HL-60 (cell line): ENCODE results near the gene VPS36.

Source experiments
- DNase-seq, 2 experiments: peaks; one replicate each; pipeline ENCODE4 v3.0.0-alpha.2; 2010 to 2020; ENCODE audit warnings: low read depth in 1 of 2, low spot score in 1 of 2
- H3K27ac ChIP-seq: fragments of 250-450 bp; sonication (Bioruptor Pico); replicated peaks from 2 replicates; pipeline ENCODE4 v1.5.1; 2020; ENCODE audit warnings: mild to moderate bottlenecking, moderate library complexity
- H3K27me3 ChIP-seq: fragments of 250-450 bp; sonication (Bioruptor Pico); 2 replicates; pipeline ENCODE4 v1.5.1; 2021; ENCODE audit warnings: mild to moderate bottlenecking, moderate library complexity; ENCODE audit not compliant: insufficient read depth, poor library complexity, severe bottlenecking
- H3K4me3 ChIP-seq: replicated peaks from 2 replicates; pipeline ENCODE4 v1.5.1; 2011; ENCODE audit warnings: mild to moderate bottlenecking, control low read depth, low read length; ENCODE audit not compliant: insufficient read depth
- GABPA ChIP-seq: IDR thresholded peaks from 2 replicates; pipeline ENCODE4 v1.6.1; 2012; ENCODE audit warnings: low read depth
- POLR2AphosphoS5 ChIP-seq: IDR thresholded peaks from 2 replicates; pipeline ENCODE4 v1.6.1; 2012; ENCODE audit warnings: low read depth
- SPI1 ChIP-seq: IDR thresholded peaks from 2 replicates; pipeline ENCODE4 v1.6.1; 2012; ENCODE audit warnings: low read depth, mild to moderate bottlenecking, borderline replicate concordance
- TF ChIP-seq, protein P1 (sequence below): IDR thresholded peaks from one replicate; pipeline ENCODE4 v1.5.1; 2011; ENCODE audit warnings: low read length, control low read depth, inconsistent platforms; ENCODE audit not compliant: insufficient read depth
- TF ChIP-seq, protein P2 (sequence below): IDR thresholded peaks from 2 replicates; pipeline ENCODE4 v1.6.1; 2012; ENCODE audit warnings: low read depth; ENCODE audit not compliant: insufficient replicate concordance

VPS36 gene

DNA sequence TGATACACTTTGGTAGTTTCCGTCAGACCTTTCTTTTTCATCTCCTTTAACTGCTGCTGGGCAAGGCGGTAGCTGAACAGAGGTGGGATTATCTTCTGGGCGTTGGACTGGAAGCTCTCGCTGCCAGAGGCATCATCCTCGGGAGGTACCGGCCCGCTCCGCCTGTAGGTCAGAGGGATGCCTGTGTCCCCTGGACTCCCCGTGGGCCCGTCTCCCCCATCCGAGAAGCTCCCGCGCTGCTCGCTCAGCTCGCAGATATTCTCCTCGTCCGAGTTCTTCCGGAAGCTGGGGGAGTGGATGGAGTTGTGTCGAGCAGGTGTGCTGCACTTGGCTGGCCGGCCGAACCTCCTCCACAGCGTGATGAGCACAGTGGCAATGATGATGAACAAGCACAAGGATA lies 72.1 kb downstream of the VPS36 start:
- no peak for DNase-seq
- Histone ChIP-seq H3K27ac (no peak overlapping the region), H3K4me3 (no peak overlapping the region), H3K27me3 (no peaks in the 10 kb centered on the region)
- TF ChIP-seq, protein P1, sequence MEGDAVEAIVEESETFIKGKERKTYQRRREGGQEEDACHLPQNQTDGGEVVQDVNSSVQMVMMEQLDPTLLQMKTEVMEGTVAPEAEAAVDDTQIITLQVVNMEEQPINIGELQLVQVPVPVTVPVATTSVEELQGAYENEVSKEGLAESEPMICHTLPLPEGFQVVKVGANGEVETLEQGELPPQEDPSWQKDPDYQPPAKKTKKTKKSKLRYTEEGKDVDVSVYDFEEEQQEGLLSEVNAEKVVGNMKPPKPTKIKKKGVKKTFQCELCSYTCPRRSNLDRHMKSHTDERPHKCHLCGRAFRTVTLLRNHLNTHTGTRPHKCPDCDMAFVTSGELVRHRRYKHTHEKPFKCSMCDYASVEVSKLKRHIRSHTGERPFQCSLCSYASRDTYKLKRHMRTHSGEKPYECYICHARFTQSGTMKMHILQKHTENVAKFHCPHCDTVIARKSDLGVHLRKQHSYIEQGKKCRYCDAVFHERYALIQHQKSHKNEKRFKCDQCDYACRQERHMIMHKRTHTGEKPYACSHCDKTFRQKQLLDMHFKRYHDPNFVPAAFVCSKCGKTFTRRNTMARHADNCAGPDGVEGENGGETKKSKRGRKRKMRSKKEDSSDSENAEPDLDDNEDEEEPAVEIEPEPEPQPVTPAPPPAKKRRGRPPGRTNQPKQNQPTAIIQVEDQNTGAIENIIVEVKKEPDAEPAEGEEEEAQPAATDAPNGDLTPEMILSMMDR: no peak
- TF ChIP-seq POLR2AphosphoS5: no peak
- TF ChIP-seq GABPA: no peak
- no peak for TF ChIP-seq SPI1
- TF ChIP-seq, protein P2, sequence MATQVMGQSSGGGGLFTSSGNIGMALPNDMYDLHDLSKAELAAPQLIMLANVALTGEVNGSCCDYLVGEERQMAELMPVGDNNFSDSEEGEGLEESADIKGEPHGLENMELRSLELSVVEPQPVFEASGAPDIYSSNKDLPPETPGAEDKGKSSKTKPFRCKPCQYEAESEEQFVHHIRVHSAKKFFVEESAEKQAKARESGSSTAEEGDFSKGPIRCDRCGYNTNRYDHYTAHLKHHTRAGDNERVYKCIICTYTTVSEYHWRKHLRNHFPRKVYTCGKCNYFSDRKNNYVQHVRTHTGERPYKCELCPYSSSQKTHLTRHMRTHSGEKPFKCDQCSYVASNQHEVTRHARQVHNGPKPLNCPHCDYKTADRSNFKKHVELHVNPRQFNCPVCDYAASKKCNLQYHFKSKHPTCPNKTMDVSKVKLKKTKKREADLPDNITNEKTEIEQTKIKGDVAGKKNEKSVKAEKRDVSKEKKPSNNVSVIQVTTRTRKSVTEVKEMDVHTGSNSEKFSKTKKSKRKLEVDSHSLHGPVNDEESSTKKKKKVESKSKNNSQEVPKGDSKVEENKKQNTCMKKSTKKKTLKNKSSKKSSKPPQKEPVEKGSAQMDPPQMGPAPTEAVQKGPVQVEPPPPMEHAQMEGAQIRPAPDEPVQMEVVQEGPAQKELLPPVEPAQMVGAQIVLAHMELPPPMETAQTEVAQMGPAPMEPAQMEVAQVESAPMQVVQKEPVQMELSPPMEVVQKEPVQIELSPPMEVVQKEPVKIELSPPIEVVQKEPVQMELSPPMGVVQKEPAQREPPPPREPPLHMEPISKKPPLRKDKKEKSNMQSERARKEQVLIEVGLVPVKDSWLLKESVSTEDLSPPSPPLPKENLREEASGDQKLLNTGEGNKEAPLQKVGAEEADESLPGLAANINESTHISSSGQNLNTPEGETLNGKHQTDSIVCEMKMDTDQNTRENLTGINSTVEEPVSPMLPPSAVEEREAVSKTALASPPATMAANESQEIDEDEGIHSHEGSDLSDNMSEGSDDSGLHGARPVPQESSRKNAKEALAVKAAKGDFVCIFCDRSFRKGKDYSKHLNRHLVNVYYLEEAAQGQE: no peak

DNA sequence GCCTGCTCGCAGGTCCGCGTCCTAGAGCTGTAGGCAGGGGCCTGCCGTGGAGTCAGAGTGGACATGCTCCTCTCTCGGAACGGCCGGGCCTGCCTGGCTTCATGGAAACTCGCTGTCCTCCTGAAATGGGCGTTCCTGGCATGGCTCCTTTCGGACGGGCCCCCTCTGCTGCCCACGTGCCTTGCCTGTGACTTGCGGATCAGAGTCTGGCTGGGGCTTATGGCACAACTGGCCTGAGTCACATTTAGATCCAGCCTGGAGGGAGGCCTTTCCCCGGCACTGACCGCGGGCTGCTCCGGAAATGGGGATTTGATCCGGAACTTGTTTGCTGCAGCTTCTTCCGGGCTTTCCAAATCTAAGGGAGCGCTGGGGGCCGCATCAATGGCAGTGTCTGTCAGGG lies 72.5 kb downstream of the VPS36 start:
- Histone ChIP-seq H3K27ac (no peak overlapping the region), H3K27me3 (no peaks in the 10 kb centered on the region), H3K4me3 (no peak overlapping the region)
- TF ChIP-seq, protein P2: no peak
- TF ChIP-seq, protein P1: no peak
- TF ChIP-seq GABPA (no peak), POLR2AphosphoS5 (no peak), SPI1 (no peak)
- DNase-seq: no peak

DNA sequence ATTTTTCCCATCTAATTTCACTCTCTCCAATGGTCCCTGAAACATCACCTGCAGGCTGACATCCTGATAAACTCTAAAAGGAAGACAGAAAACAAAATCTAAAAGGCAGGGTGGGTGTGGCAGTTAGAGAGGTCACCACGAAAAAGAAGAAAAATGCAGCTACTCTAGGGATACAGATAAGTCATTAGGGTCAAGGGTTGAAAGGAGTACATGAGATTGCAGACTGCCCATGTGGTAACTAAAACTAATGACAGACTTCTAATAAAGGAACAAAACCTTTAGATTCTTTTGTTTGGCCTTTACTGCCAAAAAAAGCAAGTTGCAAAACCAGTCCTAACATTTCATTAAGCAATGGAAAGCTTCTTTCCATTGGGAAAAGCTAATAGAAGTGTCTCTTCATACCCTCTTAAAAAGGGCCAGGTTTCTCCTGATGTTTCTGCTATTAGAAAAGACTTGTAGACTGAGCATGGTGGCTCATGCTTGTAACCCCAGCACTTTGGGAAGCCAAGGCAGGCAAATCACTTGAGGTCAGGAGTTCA lies 75.5 kb downstream of the VPS36 start:
- no peaks in the 10 kb centered on the region for H3K27me3 ChIP-seq
- no peak overlapping the region for H3K27ac ChIP-seq
- TF ChIP-seq SPI1 (no peak), POLR2AphosphoS5 (no peak)
- TF ChIP-seq, protein P2: no peak
- no peak overlapping the region for H3K4me3 ChIP-seq
- DNase-seq: no peak
